ENCODE data around the gene CLASP2. TPM values are rescaled to one million over a fixed set of nuclear protein-coding genes. Genes with fewer than 3 reads are reported as not detected.

The CLASP2 gene
- total RNA-seq, 1 donor from 2014 or later = 64.0 TPM

DNA sequence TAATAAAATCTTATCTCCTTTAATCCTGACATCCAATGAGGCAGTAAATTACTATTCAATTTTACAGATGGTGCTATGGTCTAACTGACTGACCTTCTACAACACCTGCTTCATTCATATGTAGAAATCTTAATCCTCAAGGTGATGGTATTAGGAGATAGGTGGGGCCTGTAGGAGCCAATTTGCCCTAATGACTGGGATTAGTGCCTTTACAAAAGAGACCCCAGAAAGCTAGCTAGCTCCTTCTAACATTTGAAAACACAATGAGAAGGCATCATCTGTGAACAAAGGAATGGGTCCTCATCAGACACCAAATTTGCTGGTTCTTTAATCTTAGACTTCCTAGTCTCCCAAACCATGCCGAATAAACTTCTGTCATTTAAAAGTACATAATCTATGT is 140.5 kb downstream of the CLASP2 start:
- Histone ChIP-seq H3K4me1 (peaks cover 6% of the 10 kb centered on the region), H3K36me3 (peaks cover 43% of the 10 kb centered on the region), H3K9me3 (no peaks in the 10 kb centered on the region), H3K27ac (no peak overlapping the region), H3K27me3 (no peaks in the 10 kb centered on the region), H3K4me3 (no peak overlapping the region)
- TF ChIP-seq, protein P1, sequence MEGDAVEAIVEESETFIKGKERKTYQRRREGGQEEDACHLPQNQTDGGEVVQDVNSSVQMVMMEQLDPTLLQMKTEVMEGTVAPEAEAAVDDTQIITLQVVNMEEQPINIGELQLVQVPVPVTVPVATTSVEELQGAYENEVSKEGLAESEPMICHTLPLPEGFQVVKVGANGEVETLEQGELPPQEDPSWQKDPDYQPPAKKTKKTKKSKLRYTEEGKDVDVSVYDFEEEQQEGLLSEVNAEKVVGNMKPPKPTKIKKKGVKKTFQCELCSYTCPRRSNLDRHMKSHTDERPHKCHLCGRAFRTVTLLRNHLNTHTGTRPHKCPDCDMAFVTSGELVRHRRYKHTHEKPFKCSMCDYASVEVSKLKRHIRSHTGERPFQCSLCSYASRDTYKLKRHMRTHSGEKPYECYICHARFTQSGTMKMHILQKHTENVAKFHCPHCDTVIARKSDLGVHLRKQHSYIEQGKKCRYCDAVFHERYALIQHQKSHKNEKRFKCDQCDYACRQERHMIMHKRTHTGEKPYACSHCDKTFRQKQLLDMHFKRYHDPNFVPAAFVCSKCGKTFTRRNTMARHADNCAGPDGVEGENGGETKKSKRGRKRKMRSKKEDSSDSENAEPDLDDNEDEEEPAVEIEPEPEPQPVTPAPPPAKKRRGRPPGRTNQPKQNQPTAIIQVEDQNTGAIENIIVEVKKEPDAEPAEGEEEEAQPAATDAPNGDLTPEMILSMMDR (IDR thresholded peaks at IDR 0.05) = no peak
- DNase-seq (no peak), ATAC-seq (no peak)
- intact Hi-C loops (cut with DNase I) = no loop called here

DNA sequence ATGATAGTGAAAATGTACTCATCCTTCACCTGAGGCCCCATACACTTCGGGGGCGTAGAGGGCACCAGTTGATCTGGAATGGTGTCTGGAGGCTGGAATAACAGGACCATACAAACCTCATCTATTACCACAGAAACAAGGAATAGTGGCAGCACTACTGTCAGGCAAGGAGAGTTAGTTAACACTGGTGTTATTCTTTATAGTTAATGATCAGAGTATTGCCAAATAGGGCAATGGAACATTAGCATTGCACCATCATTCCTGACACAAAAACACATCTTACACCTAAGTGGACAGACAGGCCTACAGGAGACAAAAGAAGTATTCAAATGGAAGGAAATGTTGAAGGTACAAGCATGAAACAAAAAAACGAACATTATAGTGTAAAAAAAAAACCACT is 140.9 kb downstream of the CLASP2 start:
- H3K27ac ChIP-seq = no peak overlapping the region
- no peak for ATAC-seq
- H3K36me3 ChIP-seq = peaks cover 43% of the 10 kb centered on the region
- TF ChIP-seq, protein P1 (IDR thresholded peaks at IDR 0.05) = no peak
- H3K4me3 ChIP-seq = no peak overlapping the region
- no peak for DNase-seq
- intact Hi-C loops (cut with DNase I) = no loop called here
- peaks cover 6% of the 10 kb centered on the region for H3K4me1 ChIP-seq
- H3K27me3 ChIP-seq = no peaks in the 10 kb centered on the region
- no peaks in the 10 kb centered on the region for H3K9me3 ChIP-seq

DNA sequence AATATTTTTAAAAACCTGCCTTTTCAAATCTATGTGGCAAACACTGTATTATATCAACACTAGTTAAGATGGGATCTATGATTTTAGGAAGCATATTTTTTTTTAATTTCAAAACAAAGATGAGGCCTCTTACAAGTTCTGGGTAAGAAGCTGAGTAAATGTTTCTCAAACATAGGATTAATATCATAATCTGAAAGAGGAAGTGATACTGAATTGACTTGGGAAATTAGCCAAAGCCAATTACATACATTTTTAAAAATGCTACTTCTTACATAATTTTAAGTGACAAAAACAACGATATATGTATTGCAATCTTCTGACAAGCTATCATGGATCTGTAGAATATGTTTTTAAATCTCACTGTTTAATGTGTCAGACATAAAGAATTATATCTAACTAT is 142.7 kb downstream of the CLASP2 start:
- ATAC-seq = no peak
- no peak overlapping the region for H3K27ac ChIP-seq
- H3K36me3 ChIP-seq = peaks cover 33% of the 10 kb centered on the region
- TF ChIP-seq, protein P1 (IDR thresholded peaks at IDR 0.05) = no peak
- H3K4me1 ChIP-seq = peaks cover 6% of the 10 kb centered on the region
- H3K27me3 ChIP-seq = no peaks in the 10 kb centered on the region
- H3K4me3 ChIP-seq = no peak overlapping the region
- intact Hi-C loops (cut with DNase I) = no loop called here
- DNase-seq = no peak
- H3K9me3 ChIP-seq = no peaks in the 10 kb centered on the region

DNA sequence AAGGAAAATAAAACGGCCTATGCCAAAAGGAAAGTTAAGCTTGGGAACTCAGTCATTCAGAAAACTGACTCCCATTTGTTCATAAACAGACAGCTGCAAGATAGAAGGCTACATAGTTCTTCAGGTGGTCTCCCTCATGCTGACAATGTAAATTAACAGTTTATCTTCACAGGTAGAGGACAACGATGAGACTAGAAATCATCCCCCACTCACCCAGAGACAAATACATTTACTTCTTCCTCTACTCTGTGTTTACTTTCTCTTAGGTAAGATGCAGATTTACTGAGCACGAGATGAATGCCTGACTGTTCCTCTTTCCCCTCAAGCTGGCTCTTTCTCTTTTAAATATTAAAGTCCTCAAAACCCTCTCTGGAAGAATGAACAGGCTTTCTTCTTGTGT is 160.2 kb downstream of the CLASP2 start:
- Histone ChIP-seq H3K4me3 (no peak overlapping the region), H3K36me3 (peaks cover 49% of the 10 kb centered on the region), H3K27me3 (no peaks in the 10 kb centered on the region), H3K4me1 (no peaks in the 10 kb centered on the region), H3K27ac (no peak overlapping the region), H3K9me3 (no peaks in the 10 kb centered on the region)
- DNase-seq = no peak
- intact Hi-C loops (cut with DNase I) = no loop called here
- no peak for ATAC-seq
- TF ChIP-seq, protein P1 (IDR thresholded peaks at IDR 0.05) = no peak

DNA sequence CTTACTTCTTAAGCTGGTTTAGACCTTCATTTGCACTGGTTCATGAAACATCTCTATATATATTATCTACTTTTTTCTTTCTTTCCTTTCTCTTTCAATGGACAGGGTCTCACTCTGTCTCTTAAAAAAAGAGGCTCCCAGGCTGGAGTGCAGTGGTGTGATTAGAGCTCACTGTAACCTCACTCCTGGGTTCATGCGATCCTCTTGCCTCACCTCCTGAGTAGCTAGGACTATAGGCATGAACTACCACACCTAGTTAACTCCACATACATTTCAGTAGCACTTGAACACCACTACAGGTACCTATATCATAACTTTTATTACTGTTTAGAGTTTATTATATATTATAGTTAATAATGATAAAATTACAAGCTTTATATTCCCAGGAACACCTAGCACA is 160.8 kb downstream of the CLASP2 start:
- Histone ChIP-seq H3K4me3 (no peak overlapping the region), H3K36me3 (peaks cover 54% of the 10 kb centered on the region), H3K27me3 (no peaks in the 10 kb centered on the region), H3K9me3 (no peaks in the 10 kb centered on the region), H3K27ac (no peak overlapping the region), H3K4me1 (no peaks in the 10 kb centered on the region)
- intact Hi-C loops (cut with DNase I) = no loop called here
- DNase-seq (no peak), ATAC-seq (no peak)
- TF ChIP-seq, protein P1 (IDR thresholded peaks at IDR 0.05) = no peak

DNA sequence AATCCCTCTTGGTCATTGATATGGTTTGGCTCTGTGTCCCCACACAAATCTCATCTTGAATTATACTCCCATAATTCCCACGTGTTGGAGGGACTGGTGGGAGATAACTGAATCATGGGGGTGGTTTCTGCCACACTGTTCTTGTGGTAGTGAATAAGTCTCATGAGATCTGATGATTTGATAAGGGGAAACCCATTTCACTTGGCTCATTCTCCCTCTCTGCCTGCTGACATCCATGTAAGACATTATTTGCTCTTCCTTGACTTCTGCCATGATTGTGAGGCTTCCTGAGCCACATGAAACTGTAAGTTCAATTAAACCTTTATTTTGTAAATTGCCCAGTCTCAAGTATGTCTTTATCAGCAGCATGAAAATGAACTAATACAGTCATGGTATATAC is 171.0 kb downstream of the CLASP2 start:
- H3K36me3 ChIP-seq = peaks cover 48% of the 10 kb centered on the region
- H3K4me1 ChIP-seq = no peaks in the 10 kb centered on the region
- intact Hi-C loops (cut with DNase I) = no loop called here
- H3K9me3 ChIP-seq = no peaks in the 10 kb centered on the region
- no peak for ATAC-seq
- H3K27ac ChIP-seq = no peak overlapping the region
- no peak overlapping the region for H3K4me3 ChIP-seq
- H3K27me3 ChIP-seq = no peaks in the 10 kb centered on the region
- no peak for DNase-seq
- TF ChIP-seq, protein P1 (IDR thresholded peaks at IDR 0.05) = no peak
